Medulla oblongata (tissue), 1 donor: ENCODE data around the gene TPM2.

Experiments used
- DNase-seq: peaks from one replicate; pipeline ENCODE4 v3.0.0-alpha.2; 2015; ENCODE audit errors: extremely low spot score

TPM2 gene

DNA sequence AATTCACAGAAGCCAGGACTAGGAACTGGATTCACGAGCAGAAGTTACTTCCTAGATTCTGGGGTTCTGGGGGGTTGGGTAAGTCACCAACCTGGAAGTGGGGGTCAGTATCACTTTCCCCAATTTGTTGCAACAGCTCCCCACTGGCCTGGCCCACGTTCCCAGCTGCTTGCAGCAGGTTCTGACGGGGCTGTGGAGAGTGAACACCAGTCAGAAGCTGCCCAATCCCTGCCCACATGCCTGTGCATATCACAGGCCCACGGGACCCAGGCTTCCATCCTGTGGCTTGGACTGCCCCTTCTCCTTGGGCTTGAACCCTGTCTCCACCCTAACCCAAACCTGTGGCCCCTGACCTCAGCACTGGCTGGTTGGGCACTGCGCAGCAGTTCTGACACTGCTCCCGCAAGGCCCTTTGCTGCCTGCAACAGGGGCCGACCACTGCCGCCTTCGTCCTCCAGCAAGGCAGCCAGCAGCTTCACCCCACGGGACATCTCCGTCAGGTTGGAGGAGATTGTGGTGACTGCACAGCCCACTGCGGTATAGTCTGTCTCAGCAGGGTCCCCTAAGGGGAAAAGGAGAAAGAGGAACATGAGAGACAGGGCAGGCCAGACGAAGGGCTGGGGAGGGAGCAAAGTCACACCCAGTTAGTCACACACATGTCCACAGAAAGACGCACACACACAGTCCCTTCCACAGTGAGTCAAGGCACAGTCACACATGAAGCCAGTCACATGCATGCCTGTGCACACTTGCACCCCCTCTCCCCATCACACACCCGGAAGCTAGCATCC is 29.2 kb upstream of the TPM2 start:
- no peak for DNase-seq

DNA sequence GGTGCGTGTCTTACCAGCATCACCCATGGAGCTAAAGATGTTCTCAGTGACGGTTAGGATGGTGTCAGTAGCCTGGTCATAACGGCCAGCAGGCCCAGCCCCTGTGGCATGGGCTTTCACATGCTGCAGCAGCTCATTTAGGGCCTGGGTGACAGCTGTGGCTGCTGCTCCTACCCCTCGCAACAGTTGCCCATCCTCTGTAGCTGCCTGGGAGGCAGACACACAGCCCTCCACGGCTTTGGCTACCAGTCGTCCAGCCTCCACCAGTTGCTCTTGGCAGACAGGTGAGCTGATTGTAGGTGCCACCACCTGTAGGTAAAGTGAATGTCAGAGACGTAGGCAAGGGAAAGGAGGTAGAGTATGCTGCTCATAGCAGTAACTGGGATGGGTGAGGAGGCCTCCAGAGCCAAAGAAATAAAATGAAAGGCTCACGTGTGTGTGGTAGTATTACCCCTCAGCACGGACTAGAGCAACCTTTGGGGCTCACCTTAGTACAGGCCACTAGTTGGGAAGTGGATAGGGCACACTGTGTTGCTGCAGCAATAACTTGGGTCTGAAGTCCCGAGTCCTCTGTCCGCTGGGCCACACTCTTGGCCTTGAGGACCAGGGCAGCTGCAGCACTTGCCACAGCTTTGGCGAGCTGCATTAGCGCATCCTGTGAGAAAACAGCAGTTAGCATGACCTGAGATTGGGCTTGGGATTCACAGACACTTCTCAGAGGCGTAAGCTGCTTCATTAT is 27.6 kb upstream of the TPM2 start:
- no peak for DNase-seq

DNA sequence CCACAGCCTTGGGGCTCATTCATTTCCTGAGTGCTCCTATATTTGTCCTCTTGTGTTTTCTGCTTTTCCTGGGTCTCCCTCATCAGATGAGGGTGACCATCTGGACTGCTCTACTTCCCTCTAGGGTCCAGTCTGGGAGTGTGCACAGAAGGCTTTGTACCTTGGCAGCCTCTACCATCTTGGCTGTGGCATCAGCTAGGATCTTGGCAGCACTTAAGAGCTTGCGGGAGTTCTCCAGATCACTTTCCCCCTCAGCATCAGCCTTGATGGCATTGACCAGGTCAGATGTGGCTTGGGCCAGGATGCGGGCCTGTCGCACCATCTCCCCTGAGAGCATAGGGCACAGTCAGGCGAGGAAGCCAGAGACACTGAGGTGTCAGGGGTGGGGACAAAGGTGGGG is 26.5 kb upstream of the TPM2 start:
- DNase-seq = peak; percentile 41

DNA sequence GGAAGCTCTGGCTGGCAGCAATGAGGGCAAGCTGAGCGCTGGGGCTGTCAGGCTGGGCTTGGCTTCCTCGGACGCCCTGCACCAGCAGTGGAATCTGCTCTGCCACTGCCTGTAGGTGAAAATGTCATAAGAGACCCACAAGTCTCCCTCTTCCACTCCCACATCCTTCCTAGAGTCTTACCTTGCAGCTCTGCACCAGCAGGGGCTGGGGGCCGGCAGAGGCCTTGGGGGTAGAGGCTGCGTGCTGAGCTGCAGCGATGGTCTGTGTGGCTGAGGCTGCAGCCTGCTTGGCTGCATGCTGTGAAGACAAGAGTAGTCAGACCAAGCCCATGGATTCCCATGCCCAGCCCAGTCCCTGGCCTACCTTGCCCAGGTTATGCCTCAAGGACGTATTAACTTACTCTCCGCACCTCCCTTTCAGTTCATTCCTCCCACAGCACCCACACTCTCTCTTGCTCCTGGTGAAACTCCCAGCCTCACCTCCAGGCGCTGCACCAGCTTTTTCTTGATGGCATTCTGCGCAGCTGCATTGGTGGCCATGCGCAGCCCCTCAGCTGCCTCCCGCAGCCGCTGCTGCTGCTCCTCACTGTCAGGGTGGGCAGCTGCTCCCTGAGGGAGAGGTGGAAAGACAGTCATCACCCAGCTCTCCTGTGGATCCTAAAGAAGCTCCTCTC is 25.0 kb upstream of the TPM2 start:
- DNase-seq = no peak

DNA sequence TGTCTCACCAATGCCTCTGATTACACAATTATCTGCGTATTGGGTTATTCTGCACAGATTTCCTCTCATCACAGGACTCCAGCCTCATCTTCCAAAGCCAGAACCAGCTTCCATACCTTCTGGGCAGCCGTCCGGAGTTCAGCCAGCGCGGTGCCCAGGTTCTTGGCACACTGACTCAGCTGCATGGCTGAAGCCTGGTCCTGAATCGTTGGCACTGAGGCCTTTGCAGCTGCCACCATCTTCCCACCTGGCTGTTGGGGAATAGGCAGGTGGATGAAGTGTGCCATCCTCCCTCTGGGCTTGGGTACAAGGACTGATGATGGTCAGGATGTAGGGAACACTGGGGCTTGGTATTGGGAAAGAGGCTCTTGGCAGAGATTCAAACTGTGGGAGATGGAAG is 24.4 kb upstream of the TPM2 start:
- DNase-seq = no peak

DNA sequence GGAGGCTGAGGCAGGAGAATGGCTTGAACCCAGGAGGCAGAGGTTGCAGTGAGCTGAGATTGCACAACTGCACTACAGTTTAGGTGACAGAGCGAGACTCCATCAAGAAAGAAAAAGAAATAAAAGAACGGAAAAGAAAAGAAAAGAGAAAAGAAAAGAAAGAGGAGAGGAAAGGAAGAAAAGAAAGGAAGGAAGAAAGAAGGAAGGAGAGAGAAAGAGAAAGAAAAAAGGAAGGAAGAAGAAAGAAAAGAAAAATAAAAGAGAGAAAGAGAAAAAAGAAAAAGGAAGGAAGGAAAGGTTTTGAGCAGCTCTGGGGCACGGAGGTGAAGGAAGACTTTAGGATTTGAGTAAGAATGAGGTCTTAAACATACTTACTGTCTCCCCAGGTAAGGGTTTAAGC is 23.9 kb upstream of the TPM2 start:
- no peak for DNase-seq

DNA sequence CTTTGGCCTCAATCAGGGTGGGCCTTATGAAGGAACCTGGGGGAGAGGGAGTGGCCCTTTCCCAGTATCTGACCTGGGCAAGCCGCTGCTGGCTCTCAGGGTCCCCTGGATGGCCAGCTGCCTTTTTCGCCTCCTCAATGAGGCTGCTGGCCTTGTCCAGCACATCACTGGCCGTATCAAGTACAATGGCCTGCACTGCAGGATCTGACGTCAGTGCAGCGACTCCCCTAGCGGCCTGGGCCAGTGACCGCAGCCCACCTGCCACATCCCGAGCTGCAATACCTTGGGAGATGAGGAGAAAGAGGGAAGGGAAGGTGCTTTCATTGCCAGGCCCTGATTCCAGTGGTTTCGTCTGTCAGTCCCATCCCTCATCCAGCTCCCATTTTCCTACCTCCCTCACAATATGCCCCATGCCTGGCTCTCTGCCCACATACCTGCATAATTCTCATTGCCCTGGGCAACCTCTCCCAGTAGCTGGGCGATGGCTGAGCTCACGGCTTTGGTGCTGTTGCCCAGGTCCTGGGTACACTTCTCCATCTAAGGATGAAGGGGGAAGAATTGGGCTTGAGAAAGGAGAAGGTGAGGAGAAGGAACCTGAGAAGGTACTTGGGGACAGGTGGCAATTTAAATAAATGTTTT is 23.2 kb upstream of the TPM2 start:
- no peak for DNase-seq

DNA sequence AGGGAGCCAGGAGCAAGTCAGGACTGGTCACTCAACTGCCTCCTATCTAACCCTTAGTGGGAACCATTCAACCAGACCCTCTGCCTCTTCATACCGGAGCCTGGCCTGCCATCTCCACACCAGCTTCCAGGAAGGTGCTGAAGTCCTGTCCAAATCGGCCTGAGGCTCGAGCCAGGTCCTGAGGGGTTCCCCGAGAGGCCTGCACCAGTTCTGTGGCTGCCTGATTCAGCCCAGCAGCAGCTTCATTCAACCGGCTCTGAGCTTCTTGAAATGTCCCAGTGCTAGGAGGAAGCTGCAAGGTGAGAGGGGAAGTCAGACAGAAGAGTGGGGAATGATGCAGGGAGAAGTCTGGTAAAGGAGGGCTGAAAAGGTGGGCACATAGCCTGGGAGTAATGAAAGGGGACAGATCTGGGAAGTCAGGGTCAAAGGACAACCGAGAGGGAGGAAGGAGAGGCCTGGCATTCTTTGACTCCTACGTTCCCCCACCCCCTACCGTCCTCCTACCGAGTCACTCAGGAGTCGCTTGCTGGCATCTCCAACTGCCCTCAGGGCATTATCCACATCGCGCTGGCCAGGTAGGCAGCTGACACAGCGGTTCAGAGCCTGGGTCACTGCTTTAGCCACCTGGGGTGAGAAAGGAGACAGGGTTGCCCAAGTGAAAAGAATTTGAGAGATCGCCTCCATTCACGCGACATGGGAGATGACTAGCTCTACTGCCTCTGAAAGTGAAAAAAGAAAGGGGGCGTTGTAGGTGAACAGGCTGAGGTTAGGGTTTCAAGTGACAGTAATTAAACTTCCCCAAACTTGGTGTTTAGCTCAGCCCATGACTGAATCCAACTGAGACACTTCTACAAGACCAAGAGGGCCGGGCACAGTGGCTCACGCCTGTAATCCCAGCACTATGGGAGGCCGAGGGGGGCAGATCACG is 22.0 kb upstream of the TPM2 start:
- no peak for DNase-seq

DNA sequence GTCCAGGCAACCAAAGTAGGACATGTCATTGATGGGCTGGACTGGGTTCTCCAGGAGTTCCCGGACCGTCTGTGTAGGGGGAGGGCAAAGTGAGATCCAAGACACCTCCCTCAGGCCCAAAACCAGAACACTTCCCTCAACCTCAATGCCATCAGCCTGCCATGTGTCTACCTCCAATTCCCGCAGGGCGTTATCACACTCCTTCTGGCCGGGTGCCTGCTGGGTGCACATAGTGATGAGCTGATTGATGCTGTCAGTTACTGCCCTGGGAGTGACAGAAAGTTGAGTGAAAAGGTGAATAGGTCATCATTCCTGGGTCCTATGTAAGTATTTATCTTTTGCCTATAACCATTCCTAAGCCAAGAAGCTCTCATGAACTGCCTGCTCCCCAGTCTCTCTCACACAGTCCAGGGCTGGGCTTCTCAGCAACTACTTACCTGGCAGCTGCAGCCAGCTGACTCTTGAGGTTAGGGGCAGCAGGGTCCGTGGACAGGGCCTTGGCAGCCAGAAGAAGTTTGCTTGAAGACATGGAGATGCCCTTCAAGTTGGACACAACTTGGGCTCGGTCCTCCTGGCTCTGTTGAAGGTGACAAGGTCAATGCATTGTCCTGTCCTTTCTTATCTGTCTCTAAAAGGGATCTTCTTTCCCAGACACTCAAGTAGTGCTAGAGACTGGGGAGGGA is 21.2 kb upstream of the TPM2 start:
- no peak for DNase-seq

DNA sequence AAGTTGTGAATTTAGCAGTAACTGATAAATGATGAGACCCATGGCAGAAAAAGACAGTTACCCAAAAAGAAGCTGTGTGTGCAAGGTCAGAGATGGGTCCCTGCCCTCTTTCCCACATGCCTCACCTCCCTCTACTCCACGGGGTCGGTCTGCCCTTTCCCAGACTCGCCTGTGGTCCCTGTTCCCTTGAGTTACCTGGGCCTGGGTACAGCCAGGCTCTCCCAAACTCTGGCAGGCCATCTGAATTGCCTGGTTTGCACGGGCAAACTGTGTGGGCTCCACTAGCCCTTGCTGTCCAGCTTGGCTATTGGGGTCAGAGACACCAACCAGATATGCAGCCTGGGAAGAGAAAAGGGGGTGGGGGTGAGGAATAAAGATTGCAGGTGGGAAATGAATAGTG is 18.4 kb upstream of the TPM2 start:
- no peak for DNase-seq

DNA sequence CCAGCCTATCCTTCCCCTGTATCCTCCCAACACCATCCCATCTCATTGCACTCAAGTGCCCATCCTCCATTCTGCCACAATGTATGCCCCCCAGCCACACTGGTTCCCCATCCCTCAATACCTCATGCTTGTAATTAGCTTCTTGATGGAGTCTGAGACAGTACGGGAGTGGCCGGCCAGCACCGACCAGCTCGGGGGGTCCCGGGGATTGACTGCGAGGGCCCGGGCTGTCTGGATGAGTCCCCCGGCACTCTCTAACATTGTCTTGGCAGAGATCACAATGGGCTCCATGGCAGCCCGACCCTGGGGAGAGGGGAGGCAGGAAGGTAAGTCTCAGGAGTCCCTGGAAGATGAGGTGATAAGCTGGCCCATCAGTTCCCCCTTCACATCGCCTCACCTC is 17.2 kb upstream of the TPM2 start:
- no peak for DNase-seq

DNA sequence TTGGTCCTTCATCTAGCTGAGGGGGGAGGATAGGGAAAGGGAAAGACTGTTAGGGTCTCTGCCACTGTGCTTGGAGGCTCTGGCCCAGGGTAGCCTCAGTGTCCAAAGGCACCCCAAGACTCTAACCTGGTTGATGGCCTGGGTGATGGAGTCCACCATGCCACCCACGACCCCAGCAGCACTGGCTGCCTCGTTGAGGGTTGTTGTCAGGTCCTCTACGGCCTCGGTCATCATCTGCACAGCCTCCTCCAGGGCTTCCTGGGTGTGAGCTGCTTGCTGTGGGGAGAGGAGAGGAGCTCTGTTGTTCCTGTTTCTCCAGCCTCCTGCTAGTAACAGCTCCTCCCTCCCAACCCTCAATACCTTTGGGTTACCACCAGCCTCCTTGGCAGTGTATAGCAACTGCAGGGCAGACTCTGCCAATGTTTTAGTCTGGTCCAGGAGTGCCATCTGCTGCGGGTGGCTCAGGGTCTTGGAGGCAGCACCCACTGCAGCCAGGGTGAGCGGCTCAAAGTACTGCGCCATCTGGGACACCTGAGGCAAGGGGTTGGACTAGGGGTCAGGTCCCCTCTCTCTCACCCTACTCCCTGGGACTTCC is 16.2 kb upstream of the TPM2 start:
- DNase-seq = no peak

DNA sequence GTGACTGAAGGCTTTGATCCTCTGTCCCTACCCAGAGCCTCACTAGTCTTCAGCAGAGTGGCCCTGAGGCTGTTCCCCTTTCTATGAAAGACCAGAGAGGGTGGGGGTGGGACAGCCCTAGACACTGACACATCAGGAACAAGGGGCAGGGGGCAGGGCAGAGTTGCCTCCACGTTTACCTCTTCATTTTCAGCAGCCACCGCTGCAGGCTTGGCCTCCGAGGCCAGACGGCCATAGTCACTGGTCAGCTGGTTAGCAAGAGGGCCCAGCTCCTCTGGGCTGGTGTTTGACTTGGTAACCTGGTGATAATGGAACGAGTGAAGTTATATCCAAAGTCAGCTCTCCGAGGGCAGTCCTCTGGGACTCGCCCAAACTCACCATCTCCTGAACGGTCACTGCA is 15.6 kb upstream of the TPM2 start:
- DNase-seq = no peak

DNA sequence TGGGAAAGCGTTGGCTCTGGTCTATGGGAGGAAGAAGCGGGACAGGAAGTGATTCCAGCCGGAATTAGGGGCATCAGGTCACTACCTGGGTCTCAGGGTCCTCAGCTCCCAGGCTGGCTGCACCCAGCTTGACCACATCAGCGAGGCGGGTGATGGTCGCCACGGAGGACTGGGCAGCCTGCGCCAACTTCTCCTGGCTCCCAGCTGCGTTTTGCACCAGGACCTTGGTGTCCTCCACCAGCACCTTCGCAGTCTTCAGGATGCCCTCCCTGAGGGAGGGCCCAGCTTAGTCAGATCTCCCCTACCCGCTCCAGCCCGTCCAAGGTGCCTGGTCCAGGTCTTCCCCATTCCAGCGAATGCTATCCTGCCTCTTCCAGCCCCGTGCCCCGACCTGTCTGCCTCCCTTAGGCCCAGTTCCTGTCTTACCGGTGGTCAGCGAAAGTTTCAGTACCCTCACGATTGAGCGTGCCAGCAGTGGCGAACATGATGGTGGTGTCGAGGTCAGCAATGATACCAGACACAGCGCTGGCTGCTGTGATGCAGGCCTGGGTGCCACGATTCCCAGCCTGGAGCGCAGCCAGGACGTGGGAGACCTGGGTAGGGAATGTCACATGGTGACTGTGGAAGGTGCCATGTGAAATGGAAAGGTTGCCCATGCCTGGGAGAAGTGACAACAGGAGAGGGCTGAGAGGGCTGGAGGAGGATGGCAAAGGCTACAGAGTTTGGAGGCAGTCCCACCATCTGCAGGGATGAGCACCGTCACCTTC is 14.4 kb upstream of the TPM2 start:
- DNase-seq = no peak

DNA sequence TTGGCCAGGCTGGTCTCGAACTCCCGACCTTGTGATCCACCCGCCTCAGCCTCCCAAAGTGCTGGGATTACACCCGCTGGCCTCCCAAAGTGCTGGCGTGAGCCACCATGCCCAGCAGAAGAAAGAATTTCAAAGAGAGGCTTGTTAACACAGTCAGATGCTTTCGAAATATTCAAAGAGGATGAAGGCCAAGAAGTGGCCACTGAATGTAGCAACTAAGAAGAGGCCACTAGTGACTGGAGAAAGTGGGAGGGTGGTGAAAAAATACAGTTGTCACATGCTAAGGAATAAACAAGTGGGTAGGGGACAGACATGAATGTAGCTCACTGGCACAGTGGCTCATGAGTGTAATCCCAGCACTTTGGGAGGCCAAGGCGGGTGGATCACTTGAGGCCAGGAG is 13.0 kb upstream of the TPM2 start:
- no peak for DNase-seq

DNA sequence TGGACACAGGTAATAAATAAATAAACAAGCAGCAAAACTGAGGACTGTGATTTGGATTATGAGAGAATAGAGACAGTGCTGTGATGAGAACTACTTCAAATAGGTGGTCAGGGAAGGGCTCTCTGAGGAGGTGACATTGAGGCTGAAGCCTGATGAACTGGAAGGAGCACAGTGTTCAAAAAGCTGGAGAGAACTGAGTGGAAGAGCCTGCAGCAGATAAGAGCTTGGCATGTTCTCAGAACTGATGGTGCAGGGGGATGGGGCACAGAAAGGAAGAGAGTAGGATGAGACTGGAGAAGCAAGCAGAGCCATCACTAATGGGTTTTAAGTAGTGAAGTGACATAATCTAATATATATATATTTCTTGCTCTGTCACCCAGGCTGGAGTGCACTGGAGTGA is 11.2 kb upstream of the TPM2 start:
- DNase-seq = no peak

DNA sequence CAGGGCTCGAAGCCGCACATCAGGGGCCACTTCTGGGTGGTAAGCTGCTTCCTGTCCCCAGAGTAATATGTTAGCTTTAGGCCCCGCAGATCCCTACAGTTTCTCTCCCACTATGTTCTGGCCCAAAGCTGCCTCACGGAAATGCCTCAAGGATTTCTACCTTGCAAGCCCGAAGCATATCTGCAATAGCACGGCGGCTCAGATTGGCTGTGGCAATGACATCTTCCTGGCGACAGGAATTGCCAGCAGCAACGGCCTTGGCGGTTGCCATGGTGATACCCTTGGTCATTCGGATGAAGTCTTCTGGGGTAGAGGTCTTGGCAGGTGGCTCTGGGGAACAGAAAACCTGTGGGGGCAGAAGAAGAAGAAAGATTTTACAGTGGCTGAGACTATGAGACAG is 10.3 kb upstream of the TPM2 start:
- no peak for DNase-seq

DNA sequence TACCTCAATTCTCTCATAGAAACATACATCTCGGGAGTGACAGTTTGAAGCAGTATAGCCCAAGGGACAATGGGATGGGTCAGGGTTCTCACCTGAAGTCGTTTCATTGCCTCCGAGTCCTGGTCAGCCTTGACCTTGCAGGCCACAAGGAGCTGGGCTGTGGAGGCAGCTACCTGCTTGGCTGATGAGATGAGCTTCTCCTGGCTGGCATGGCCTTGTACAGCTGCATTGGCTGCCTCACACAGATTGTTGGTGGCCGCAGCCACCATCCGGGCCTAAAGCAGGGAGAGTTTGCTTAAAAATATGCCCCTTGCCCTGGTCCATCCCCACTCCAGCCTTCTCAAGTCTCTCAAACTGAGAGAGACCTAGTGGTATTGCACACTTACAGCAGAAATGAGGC is 8.5 kb upstream of the TPM2 start:
- no peak for DNase-seq

DNA sequence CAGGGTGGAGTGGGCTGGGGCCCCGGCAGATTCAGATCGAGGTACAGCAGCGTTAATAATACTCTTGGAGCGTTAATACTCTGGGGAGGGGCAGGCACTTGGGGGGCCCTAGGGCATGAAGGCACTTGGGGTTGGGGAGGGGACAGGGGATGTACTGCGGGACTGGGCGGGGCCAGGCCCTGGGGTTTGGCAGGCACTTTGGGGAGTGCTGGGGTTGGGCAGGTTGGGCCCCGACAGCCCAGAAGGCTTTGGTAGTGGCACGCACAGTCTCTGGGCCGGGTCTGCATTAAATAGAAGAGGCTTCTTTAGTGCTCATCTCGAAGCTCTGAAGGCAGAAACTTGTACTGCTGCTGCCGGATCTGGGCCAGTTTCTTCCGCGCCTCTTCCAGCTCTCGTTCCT is 7.8 kb upstream of the TPM2 start:
- DNase-seq = no peak
